ENCODE data around the gene HTR5A. TPM values are rescaled to one million over a fixed set of nuclear protein-coding genes. Genes with fewer than 3 reads are reported as not detected.

The HTR5A gene
- total and polyA plus RNA-seq, 2 experiments from 2014 or later = not detected

DNA sequence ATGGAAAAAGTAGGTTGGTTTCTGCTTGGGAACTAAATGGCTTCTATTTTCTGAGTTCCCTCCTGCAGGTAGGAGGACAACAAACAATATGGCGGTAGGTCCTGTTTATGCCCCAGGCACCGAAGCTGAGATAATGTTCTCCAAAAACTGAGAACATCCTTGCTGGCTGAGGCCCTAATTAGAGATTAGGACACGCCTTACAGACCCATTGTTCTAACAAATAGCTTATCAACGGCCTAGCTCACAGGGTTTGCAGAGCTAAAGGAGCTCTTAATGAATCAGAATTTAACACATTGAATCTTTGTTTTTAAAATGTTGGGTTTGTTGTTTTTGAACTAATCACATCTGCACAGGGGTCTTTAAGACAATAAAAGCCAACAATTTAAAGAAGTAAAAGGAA is 37.0 kb downstream of the HTR5A start:
- Mint-ChIP-seq H3K4me1 (peaks cover 20% of the 10 kb centered on the region), H3K36me3 (ENCODE audit: low read depth) (no peaks in the 10 kb centered on the region), H3K9me3 (no peaks in the 10 kb centered on the region; the same call in 2 of the 3 replicates), H3K27me3 (ENCODE audit: insufficient read depth, low read depth, poor library complexity) (peaks cover 5% of the 10 kb centered on the region), H3K27ac (no peak overlapping the region), H3K4me3 (no peak overlapping the region)
- H3K4me2 ChIP-seq = no peak overlapping the region
- peaks cover 10% of the 10 kb centered on the region; the same call in 1 of the 2 replicates for H3K9me2 ChIP-seq (ENCODE audit: insufficient read depth)
- no peaks in the 10 kb centered on the region for H3K36me3 ChIP-seq (ENCODE audit: insufficient read depth)
- TF ChIP-seq POLR2AphosphoS5 (IDR thresholded peaks at IDR 0.05; ENCODE audit: low read depth) (no peak), STAT1 (IDR thresholded peaks at IDR 0.05; ENCODE audit: unreplicated experiment) (no peak), NANOG (IDR thresholded peaks at IDR 0.05; ENCODE audit: borderline replicate concordance) (no peak), JUNB (IDR thresholded peaks at IDR 0.05; ENCODE audit: unreplicated experiment) (no peak), EZH2 (IDR thresholded peaks at IDR 0.05; ENCODE audit: low read depth, unreplicated experiment) (no peak), CREB1 (CRISPR knock-in tag; IDR thresholded peaks at IDR 0.05; ENCODE audit: low read depth) (no peak), ZNF114 (CRISPR knock-in tag; IDR thresholded peaks at IDR 0.05) (no peak), ZNF331 (CRISPR knock-in tag; IDR thresholded peaks at IDR 0.05; ENCODE audit: low read depth) (no peak), ETS1 (IDR thresholded peaks at IDR 0.05) (no peak), EZH2phosphoT487 (IDR thresholded peaks at IDR 0.05; ENCODE audit: unreplicated experiment) (no peak)
- TF ChIP-seq, protein P1, sequence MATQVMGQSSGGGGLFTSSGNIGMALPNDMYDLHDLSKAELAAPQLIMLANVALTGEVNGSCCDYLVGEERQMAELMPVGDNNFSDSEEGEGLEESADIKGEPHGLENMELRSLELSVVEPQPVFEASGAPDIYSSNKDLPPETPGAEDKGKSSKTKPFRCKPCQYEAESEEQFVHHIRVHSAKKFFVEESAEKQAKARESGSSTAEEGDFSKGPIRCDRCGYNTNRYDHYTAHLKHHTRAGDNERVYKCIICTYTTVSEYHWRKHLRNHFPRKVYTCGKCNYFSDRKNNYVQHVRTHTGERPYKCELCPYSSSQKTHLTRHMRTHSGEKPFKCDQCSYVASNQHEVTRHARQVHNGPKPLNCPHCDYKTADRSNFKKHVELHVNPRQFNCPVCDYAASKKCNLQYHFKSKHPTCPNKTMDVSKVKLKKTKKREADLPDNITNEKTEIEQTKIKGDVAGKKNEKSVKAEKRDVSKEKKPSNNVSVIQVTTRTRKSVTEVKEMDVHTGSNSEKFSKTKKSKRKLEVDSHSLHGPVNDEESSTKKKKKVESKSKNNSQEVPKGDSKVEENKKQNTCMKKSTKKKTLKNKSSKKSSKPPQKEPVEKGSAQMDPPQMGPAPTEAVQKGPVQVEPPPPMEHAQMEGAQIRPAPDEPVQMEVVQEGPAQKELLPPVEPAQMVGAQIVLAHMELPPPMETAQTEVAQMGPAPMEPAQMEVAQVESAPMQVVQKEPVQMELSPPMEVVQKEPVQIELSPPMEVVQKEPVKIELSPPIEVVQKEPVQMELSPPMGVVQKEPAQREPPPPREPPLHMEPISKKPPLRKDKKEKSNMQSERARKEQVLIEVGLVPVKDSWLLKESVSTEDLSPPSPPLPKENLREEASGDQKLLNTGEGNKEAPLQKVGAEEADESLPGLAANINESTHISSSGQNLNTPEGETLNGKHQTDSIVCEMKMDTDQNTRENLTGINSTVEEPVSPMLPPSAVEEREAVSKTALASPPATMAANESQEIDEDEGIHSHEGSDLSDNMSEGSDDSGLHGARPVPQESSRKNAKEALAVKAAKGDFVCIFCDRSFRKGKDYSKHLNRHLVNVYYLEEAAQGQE (IDR thresholded peaks at IDR 0.05; ENCODE audit: unreplicated experiment) = no peak
- TF ChIP-seq, protein P2, sequence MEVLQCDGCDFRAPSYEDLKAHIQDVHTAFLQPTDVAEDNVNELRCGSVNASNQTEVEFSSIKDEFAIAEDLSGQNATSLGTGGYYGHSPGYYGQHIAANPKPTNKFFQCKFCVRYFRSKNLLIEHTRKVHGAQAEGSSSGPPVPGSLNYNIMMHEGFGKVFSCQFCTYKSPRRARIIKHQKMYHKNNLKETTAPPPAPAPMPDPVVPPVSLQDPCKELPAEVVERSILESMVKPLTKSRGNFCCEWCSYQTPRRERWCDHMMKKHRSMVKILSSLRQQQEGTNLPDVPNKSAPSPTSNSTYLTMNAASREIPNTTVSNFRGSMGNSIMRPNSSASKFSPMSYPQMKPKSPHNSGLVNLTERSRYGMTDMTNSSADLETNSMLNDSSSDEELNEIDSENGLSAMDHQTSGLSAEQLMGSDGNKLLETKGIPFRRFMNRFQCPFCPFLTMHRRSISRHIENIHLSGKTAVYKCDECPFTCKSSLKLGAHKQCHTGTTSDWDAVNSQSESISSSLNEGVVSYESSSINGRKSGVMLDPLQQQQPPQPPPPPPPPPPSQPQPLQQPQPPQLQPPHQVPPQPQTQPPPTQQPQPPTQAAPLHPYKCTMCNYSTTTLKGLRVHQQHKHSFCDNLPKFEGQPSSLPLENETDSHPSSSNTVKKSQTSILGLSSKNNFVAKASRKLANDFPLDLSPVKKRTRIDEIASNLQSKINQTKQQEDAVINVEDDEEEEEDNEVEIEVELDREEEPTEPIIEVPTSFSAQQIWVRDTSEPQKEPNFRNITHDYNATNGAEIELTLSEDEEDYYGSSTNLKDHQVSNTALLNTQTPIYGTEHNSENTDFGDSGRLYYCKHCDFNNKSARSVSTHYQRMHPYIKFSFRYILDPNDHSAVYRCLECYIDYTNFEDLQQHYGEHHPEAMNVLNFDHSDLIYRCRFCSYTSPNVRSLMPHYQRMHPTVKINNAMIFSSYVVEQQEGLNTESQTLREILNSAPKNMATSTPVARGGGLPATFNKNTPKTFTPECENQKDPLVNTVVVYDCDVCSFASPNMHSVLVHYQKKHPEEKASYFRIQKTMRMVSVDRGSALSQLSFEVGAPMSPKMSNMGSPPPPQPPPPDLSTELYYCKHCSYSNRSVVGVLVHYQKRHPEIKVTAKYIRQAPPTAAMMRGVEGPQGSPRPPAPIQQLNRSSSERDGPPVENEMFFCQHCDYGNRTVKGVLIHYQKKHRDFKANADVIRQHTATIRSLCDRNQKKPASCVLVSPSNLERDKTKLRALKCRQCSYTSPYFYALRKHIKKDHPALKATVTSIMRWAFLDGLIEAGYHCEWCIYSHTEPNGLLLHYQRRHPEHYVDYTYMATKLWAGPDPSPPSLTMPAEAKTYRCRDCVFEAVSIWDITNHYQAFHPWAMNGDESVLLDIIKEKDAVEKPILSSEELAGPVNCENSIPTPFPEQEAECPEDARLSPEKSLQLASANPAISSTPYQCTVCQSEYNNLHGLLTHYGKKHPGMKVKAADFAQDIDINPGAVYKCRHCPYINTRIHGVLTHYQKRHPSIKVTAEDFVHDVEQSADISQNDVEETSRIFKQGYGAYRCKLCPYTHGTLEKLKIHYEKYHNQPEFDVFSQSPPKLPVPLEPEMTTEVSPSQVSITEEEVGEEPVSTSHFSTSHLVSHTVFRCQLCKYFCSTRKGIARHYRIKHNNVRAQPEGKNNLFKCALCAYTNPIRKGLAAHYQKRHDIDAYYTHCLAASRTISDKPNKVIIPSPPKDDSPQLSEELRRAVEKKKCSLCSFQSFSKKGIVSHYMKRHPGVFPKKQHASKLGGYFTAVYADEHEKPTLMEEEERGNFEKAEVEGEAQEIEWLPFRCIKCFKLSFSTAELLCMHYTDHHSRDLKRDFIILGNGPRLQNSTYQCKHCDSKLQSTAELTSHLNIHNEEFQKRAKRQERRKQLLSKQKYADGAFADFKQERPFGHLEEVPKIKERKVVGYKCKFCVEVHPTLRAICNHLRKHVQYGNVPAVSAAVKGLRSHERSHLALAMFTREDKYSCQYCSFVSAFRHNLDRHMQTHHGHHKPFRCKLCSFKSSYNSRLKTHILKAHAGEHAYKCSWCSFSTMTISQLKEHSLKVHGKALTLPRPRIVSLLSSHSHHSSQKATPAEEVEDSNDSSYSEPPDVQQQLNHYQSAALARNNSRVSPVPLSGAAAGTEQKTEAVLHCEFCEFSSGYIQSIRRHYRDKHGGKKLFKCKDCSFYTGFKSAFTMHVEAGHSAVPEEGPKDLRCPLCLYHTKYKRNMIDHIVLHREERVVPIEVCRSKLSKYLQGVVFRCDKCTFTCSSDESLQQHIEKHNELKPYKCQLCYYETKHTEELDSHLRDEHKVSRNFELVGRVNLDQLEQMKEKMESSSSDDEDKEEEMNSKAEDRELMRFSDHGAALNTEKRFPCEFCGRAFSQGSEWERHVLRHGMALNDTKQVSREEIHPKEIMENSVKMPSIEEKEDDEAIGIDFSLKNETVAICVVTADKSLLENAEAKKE (CRISPR knock-in tag; IDR thresholded peaks at IDR 0.05) = no peak
- TF ChIP-seq, protein P3, sequence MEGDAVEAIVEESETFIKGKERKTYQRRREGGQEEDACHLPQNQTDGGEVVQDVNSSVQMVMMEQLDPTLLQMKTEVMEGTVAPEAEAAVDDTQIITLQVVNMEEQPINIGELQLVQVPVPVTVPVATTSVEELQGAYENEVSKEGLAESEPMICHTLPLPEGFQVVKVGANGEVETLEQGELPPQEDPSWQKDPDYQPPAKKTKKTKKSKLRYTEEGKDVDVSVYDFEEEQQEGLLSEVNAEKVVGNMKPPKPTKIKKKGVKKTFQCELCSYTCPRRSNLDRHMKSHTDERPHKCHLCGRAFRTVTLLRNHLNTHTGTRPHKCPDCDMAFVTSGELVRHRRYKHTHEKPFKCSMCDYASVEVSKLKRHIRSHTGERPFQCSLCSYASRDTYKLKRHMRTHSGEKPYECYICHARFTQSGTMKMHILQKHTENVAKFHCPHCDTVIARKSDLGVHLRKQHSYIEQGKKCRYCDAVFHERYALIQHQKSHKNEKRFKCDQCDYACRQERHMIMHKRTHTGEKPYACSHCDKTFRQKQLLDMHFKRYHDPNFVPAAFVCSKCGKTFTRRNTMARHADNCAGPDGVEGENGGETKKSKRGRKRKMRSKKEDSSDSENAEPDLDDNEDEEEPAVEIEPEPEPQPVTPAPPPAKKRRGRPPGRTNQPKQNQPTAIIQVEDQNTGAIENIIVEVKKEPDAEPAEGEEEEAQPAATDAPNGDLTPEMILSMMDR (conservative IDR thresholded peaks at IDR 0.05; ENCODE audit: low read depth in 2 of 2) = no peak
- ATAC-seq = no peak
- H3K27ac ChIP-seq (ENCODE audit: low read depth) = no peak overlapping the region
- H3K4me3 ChIP-seq = no peak overlapping the region
- H2AFZ ChIP-seq = no peak overlapping the region
- DNase-seq (ENCODE audit: low spot score) = no peak
- no peaks in the 10 kb centered on the region for H3K27me3 ChIP-seq (ENCODE audit: insufficient read depth)
- no peaks in the 10 kb centered on the region for H4K20me1 ChIP-seq (replicated peaks; ENCODE audit: insufficient read depth)
- no peaks in the 10 kb centered on the region for H3K79me2 ChIP-seq (replicated peaks; ENCODE audit: insufficient read depth)
- no peaks in the 10 kb centered on the region for H3F3A ChIP-seq (replicated peaks; ENCODE audit: low read depth)
- H3K4me1 ChIP-seq (ENCODE audit: insufficient read depth) = no peaks in the 10 kb centered on the region

All from GM23338 (cell line).